HG03175 (cell line): ENCODE measurements around the gene VGLL4.
A peak's percentile ranks its signal among the peaks of the same experiment; 100 is the strongest.
"Not testable (repeated sequence)": the region's sequence is repeated elsewhere in the genome, so short reads cannot be mapped to it uniquely, and the experiment has no call there.

Experiments
- ATAC-seq: cut with Tn5 transposase; IDR thresholded peaks from one replicate; pipeline ENCODE4 v1.9.1; 2021; ENCODE audit warnings: mild to moderate bottlenecking, moderate library complexity; ENCODE audit not compliant: unreplicated experiment

VGLL4 gene, protein sequence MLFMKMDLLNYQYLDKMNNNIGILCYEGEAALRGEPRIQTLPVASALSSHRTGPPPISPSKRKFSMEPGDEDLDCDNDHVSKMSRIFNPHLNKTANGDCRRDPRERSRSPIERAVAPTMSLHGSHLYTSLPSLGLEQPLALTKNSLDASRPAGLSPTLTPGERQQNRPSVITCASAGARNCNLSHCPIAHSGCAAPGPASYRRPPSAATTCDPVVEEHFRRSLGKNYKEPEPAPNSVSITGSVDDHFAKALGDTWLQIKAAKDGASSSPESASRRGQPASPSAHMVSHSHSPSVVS

DNA sequence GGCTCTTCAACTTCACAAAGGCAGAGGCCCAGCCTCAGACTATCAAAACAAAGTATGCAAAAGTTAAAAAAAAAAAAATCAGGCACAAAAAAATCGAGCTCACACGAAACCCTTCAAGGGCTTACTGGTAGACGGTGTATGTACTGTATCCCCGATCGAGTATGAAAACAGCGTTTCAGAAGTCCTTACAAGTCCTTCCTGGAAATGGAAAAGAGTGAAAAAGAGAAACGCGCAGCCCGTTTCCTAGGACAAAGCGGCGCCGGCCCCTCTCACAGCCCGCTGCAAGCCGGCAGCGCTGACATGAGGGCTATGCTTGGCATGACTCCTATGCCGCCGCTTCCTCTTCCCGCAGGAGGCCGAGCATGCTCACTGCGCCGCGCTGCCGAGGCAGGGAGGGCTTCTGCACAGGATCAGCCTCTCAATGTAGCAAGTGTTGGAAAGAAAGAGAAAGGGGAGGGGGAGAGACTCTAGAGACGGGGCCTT is at the start of gene VGLL4:
Gene VGLL4 (minus strand): TSS at position 311 of the 483 bp plus-strand sequence. CDS start 397 bp downstream, outside the sequence.
- ATAC-seq = peak; percentile 42

DNA sequence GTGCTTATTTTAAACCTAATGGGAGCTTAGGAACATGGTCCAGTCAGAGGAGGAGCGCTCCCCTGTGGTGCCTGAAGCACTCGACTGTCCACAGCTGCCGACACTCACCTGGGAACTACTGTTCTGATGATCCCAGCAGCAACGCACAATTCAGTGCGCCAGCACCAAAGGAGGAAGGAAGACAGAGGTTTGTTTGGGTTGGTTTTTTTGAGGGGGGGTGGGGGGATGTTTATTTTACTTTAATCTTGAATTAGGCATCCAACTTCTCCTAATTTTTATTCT is 48.8 kb upstream of the VGLL4 start:
- ATAC-seq = no peak

DNA sequence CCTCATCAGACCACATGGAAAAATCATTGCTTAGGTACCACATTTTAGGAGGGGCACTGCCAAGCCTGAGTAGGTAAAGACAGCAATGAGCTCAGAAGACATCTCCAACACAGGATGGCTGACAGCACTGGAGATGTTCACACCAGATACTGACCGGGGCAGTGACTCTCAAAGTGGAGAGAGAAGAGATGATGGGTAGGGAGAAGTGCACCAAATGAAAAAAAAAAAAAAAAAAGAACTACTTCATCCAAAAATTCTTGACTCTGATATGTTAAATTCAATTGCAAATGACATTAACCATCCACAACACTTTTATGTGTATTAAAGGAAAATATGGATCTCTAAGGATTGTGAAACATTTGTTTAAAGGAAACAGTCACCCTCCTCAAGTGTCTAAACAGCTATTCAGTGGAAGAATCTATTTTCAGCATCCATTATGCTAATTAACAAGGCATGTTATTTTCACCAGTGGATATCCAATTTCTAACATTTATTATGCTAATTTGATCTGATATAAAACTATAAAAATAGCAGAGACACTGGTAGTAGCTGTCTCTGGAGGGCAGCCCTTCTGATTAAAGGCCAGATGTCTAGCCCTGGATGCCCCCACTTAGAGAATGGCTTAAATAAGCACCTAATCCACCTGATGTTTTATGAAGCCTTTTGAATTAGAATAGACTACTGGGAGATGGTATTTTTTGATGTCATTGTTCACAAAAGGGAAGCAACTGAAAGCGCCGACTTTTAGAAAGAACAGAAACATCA is 48.2 kb upstream of the VGLL4 start:
- ATAC-seq = no peak

DNA sequence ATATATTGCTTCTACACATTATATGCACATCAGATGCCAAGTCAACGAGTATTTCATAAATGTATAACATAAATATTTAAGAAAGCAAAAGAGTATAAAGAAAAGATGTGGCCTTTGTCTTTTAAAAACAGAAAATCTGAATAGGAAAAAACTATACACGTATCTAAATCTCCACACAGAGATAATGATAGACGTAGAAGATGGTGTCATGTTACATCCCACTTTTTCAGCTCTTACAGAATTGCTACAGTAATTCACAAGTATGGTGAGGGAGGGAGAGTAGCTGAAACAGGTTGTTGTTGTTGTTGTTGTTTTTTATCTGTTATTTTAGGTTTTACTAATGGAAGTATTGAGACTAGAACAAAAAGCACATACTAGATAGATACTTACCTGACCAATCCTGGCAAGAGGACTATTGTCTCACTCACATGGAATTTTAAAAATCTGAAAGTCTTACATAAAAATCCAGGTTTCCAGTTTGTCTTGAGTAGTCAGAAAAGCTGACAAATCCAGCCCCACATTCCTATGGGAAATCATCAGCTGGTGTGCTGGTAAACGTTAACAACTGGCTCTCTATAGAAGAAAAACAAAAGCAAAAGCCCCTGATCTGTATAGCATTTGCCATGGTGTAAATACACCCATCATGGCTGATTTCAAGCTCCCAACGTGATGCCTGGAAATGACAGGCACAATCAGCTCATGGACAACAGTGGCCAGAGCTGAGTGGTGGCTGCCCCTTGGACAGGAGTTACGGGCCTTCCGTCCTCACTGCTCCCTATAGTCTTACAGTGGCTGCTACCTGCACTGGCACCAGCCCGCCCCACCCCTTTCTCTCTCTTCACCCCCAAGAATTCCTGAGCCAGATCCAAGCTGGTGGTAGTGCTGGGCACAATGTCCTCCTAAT is 47.4 kb upstream of the VGLL4 start:
- no peak for ATAC-seq

DNA sequence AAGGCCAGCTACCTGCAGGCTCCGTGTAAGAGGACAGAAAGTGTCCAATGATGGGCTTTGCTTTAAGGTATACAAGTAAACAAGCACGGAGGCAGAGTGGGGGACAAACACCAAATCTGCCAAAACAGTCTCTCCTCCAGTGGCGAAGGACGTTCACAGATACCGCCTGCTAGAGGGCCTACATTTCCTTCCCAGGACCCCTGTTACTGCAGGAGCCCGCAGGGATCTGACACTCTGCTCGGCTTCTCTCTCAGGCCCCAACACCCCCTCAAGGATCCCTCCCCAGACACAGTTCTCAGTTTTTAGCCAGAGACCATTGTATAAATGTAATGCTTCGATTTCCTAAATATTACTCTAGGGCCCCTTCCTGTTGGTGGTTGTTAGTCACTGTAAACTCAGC is 46.0 kb upstream of the VGLL4 start:
- ATAC-seq = no peak

DNA sequence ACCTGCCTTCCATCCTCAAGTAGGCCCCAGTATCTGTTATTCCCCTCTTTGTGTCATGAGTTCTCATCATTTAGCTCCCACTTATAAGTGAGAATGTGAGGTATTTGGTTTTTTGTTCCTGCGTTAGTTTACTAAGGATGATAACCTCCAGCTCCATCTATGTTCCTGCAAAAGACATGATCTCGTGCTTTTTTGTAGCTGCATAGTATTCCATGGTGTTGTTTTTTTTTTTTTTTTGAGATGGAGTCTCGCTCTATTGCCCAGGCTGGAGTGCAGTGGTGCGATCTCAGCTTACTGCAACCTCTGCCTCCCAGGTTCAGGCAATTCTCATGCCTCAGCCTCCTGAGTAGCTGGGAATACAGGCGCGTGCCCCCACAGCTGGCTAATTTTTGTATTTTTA is 41.3 kb upstream of the VGLL4 start:
- not testable (repeated sequence) for ATAC-seq

DNA sequence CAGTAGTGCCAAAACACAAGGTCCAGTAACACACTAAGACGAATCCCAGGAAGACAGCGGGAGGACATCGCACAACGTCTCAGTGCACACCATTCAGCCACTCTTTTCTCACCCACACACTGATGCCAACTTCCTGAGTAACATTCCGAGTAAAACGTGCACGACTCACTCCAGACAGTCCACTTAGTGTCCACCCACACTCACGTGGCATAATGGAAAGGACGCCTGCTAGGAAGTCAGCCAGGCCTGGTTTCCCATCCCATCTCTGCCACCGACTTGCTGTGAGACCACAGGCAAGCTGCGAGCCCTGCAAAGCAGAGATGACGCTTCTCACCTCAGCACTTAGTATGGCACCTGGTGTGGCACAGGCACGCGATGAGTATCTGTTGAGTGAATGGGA is 36.8 kb upstream of the VGLL4 start:
- ATAC-seq = no peak

DNA sequence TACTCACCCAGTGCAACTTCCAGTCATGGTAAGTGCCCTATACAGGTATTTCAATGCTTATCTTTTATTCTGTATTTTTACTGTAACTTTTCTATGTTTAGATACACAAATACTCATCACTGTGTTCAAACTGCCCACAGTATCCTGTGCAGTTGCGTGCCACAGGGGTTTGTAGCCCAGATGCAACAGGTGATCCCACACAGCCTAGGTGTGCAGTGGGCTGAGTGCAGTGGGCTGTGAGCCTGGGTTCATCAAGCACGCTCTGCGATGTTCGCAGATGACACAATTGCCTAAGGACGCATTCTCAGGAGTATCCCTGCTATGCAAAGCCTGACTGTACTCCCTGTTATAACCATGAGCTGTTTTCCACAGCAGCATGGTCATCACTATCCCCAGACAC is 36.2 kb upstream of the VGLL4 start:
- ATAC-seq = no peak

DNA sequence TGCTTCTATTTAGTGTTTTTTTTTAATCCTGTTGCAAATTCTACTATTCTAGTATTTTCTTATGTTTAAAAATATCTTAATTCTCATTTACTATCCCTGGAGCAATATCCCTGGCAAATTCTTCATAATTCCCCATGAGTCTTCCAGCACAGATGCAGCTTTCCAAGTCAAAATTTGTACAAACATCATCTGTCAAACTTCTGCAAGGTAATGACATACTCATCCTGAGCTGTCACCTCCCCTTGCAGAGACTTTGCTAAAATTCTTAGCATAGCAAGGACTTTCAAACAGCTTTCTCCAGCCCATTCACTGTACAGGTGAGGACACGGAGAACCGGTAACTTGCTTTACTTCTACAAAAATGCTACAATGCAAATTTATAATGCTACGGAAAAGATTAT is 28.6 kb upstream of the VGLL4 start:
- ATAC-seq = no peak

DNA sequence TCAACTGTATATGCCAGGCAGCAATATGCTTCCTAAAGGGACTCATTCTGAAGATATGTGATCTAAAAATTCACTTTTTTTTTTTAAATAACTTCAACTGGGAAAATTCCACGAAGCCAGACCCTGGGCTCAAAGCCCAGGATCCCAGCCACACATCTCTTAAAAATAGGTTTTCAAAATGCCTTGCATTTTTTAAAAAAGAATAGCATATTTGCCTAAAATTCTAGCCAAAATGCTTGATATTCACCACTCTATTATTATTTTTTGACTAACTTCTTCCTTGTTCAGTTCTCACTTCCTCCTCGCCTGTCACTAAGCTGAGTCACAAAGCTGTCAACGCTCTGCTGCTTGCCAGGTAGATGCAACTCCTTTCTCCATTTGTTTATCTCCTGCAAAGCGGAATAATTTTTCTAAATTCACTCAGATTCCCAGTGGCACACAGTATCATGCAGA is 28.0 kb upstream of the VGLL4 start:
- ATAC-seq = peak; percentile 72

DNA sequence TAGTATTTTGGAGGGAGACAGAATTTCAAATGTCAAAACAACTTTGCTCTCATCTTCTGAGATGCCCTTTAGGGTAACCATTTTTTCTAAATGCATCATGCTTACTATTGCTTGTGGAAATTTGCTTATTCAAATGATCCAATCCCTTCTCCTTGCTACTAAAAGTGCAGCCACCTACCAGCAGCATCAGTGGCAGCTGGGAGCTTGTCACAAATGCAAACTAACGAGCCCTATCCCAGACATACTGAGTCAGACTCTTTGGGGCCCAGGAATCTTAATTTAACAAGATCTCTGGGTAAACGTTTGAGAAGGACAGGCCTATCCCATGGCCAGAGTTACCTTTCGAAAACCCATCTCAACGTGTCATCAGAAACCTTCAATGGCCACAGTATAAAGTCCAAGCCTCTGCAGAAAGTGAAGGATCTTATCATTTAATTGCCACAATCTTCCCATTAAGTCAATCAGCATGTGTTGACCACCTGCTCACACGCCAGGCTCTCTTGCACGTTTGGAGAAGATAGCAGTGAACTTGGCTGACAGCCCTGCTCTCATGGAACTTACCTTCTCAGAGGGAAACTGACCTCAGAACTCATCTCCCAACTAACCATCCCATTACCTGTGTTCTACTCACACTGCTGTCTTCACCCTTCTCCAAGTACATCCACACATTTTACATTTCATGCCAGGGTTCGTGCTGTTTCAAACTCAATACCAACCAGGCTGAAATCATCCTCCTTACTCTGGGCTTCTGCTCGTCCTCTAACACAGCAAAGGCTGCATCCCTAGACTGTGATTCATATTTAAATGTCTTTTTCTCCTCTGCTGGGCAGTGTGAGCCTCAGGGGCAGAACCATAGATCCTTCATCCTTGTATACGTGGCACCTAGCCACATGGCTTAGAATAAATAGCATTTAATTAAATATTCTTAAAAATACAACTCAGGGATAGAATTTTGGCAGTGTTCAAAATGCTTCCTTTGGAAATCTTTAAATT is 24.8 kb upstream of the VGLL4 start:
- no peak for ATAC-seq

DNA sequence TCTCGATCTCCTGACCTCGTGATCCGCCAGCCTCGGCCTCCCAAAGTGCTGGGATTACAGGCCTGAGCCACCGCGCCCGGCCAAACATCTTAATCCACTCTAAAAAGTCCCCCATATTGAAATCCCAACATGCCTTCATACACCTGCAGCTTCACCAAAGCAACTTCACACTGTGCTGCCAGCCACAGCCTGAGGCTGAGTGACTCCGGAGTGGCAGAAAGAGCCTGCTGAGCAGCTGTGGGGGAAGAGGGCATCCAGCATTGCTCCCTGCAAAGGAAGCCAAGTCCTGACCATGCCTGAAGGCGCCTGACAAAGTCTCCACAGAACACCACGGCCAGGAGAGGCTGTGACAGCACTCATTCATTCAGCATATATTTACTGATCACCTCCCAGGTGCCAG is 21.6 kb upstream of the VGLL4 start:
- ATAC-seq = no peak

DNA sequence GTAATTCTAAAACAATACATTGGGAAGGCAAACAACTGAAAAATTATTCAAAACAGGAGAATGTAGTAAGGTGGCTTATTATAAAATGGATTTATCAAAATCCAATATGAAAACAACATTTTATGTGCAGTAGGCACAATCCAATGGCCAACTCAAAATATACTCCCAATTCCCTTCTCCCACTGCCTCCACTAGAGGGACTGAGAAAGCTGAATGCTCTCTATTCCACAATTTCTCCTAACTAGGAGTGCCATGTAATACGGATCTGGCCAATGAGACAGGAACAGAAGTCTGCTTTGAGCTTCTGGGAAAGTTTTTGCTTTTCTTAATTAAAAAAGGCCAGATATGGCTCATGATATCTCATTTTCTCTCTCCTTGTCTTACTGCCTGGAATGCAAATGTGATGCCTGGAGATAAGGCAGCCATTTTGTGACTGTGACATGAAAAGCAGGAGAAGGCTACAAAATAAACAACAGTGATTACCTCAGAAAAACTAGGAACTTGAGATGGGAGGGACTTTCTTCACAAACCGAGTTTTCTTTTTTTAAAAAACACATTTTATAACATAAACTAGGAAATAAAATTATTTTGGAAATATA is 18.8 kb upstream of the VGLL4 start:
- ATAC-seq = no peak

DNA sequence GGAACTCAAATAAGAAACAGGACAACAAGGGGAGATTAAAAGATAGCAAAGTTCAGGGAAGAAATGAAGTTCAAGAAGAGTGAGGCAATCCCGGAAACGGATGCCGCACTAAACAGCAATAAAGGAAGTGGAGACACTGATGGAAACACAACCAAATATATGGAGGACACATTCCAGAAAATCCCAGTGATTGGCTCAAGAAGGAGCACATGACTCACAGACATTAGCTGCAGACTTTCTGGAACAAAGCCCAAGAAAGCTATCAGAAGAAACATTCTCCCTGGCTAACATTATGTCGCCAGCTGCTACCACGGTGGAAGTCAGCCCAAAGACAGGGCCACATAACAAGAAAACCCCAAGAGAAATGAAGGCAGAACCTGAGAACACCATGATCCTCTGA is 18.1 kb upstream of the VGLL4 start:
- no peak for ATAC-seq

DNA sequence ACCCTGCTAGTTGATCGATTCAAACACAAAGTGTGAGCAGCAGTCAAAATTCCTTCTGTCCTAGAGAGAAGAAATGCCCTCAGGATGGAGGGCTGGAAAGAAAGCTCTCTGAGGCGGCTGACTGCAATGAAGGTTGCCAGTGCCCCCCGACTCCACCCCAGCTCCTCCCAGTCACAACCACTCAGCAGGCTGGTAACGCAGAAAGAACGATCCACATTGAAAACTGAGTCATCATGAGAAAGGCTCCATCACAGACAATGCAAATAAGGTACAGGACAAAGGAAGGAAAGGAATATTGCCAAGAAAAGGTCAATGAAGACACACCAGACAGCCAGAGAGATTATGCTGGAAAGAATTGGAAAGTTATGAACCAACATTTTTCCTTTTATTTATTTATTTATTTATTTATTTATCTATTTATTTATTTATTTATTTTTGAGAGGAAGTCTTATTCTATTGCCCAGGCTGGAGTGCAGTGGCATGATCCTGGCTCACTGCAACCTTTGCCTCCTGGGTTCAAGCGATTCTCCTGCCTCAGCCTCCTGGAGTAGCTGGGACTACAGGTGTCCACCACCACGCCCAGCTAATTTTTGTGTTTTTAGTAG is 17.4 kb upstream of the VGLL4 start:
- ATAC-seq = no peak

DNA sequence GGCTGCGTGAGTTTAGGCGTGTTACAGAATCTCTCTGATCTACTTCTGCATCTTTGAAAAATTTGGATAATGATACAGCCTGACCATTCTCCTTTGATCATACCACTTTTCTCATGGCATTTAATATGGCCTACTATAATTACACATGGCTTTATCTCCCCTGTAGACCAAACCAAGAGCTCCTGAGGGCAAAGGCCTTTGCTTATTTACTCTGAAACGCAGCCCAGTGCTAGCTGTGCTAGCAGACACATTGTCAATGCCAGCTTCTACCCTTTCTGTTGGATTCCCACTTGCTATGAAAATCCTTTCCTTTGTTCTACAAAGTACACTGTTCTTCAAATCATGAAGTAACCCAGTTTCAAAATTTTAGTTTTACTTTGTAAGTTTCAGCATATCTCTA is 16.5 kb upstream of the VGLL4 start:
- no peak for ATAC-seq

DNA sequence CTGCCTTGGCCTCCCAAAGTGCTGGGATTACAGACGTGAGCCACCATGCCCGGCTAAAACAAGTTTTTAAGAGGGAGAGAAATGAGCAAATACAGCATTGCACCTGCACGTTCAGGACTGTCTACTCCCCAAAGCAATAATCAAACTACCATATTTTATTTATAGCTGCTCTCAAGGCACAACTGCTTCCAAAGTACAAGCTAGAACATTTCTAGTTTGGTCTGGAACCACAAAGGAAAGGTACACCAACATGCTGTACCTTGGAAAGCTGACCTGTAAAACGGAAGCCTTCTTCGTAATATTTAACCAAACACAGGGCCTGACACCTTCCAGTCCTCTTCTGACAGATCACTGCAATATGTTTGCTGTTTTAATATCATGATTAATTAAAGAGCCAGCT is 14.5 kb upstream of the VGLL4 start:
- ATAC-seq = no peak

DNA sequence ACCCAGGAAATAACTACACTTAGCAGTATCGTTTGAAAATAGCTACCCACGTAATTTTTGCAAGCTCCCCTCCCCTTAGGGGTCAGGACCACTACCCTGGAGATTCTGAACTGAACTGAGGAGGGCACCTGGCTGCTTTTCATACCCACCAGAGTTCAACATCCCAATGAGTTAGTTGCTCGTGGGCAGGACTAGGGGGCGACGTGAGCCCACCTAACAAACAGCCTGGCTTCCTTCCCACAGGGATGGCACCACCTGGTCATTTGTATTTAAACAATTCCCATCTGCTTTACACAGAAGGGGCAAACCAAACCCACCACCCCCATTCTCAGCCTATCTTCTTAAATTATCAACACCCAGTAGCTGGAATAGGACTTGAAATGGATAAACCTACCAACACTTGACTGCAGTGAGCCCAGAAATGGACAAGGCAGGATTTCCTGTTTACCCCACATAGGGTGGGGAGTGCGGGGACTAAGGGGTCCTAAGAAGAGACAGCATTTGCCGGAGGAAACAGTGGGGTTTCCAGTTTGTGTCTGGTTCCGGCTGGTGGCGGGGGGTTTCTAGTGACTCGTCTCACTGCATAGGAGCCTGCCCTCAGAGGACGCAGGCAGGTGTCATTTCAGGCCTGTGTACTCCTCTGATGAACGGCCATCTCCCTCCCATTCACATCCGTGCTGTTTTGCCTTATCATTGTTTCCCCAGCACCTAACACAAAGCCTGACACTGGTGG is 11.6 kb upstream of the VGLL4 start:
- no peak for ATAC-seq

DNA sequence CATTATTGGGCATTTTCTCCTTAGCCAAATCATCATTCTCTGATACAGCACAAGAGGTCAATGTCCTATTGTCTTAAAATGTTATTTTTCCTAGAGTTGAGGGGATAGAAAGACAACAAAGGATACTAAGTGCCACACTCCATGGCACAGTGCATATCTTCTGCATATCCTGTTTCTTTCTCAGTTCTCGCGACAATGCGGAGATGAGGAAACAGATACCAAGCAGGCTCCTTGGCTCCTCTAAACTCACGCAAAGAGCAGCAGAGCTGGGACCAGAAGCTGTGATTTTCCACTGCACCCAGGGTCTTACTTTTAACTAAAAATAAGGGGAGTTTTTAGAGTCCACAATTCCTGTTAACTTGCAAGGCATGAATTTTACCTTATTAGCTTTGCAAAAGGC is 10.5 kb upstream of the VGLL4 start:
- no peak for ATAC-seq
